Measurements from ENCODE around the gene PCDHA3. TPM values are rescaled to one million over a fixed set of nuclear protein-coding genes. Genes with fewer than 3 reads are reported as not detected.

Gene PCDHA3
- total RNA-seq (2016; rRNA removed; fragmentation: Illumina TruSeq; extraction: Trizol) (not detected in 2 replicates), polyA plus RNA-seq (2011; rRNA removed) (not detected in 2 replicates), polyA minus RNA-seq (2011; rRNA and poly(A)+ RNA removed; ENCODE audit: low replicate concordance) (not detected in 2 replicates), Bru-seq, nascent RNA (not detected), BruChase-seq, experiment 1, labeled RNA remaining after a 6-hour chase (not detected), BruChase-seq, experiment 2, labeled RNA remaining after a 2-hour chase (percentile 13 among the genes with signal in this experiment)
- total RNA-seq (2016; cell fraction: cytosol; rRNA removed; fragmentation: Illumina TruSeq; extraction: Trizol; ENCODE audit: low read depth): not detected in 2 replicates
- not detected in 2 replicates for total RNA-seq (2016; cell fraction: insoluble cytoplasmic fraction; rRNA removed; fragmentation: Illumina TruSeq; extraction: Trizol)
- not detected in 2 replicates for total RNA-seq (2016; cell fraction: membrane; rRNA removed; fragmentation: Illumina TruSeq; extraction: Trizol)
- total RNA-seq (2016; cell fraction: nucleus; rRNA removed; fragmentation: Illumina TruSeq; extraction: Trizol): not detected in 2 replicates
- not detected in 2 replicates for polyA plus RNA-seq (2011; cell fraction: cytosol; rRNA removed)
- 0.05 TPM in 1 of 2 replicates, not detected in the other for polyA plus RNA-seq (2011; cell fraction: nucleus; rRNA removed)
- polyA plus RNA-seq (2012): not detected in 2 replicates
- polyA plus RNA-seq (2016; cell fraction: cytosol; fragmentation: Illumina TruSeq; extraction: Trizol; ENCODE audit: low read depth): not detected in 2 replicates
- polyA plus RNA-seq (2016; cell fraction: insoluble cytoplasmic fraction; fragmentation: Illumina TruSeq; extraction: Trizol; ENCODE audit: low read depth): not detected in 2 replicates
- not detected in 2 replicates for polyA plus RNA-seq (2016; cell fraction: membrane; fragmentation: Illumina TruSeq; extraction: Trizol; ENCODE audit: low read depth)
- not detected in 2 replicates for polyA plus RNA-seq (2016; cell fraction: nucleus; fragmentation: Illumina TruSeq; extraction: Trizol; ENCODE audit: insufficient read depth, low read depth)
- polyA minus RNA-seq (2011; cell fraction: cytosol; rRNA and poly(A)+ RNA removed): not detected in 2 replicates
- polyA minus RNA-seq (2011; cell fraction: nucleus; rRNA and poly(A)+ RNA removed): 0.13 TPM in 1 of 2 replicates, not detected in the other
- long read RNA-seq, experiment 1: 0 reads
- long read RNA-seq, experiment 2: 0 reads

- no peak for ATAC-seq
- CTCF ChIA-PET (ENCODE audit: low intra/inter-chr PET ratio, low total read pairs): no interaction called here
- BruUV-seq (replicated peaks): no TSS peak
Measured at GRCh38 chr5:140800816-140801493, at the start of gene PCDHA3. PCDHA3 (plus strand) TSS chr5:140801057.

More at GRCh38 chr5:140800816-140801493, at the start of gene PCDHA3:
- Histone ChIP-seq H3K79me2 (ENCODE audit: insufficient read depth, low read length) (no peaks in the 10 kb centered on the region), H3K36me3 (replicated peaks in 1 of 2; ENCODE audit: control insufficient read depth in 1 of 2, insufficient read depth in 2 of 2, low read length in 2 of 2) (no peaks in the 10 kb centered on the region), H3K4me3 (replicated peaks in 1 of 3; ENCODE audit: insufficient read depth in 1 of 3, low read depth in 2 of 3, low read length in 3 of 3) (no peak within 1 kb of the TSS), H4K20me1 (ENCODE audit: insufficient read depth, low read length) (no peaks in the 10 kb centered on the region), H3K4me2 (ENCODE audit: low read depth, low read length) (no peak within 1 kb of the TSS), H3K9ac (ENCODE audit: insufficient read depth, low read depth, low read length) (no peak within 1 kb of the TSS), H3K9me3 (ENCODE audit: low read length) (peaks cover 24% of the 10 kb centered on the region), H3K27ac (ENCODE audit: extremely low read length, insufficient read depth, low read length) (no peak within 1 kb of the TSS), H3K27me3 (ENCODE audit: control insufficient read depth in 1 of 2, insufficient read depth in 2 of 2, low read length in 2 of 2) (no peaks in the 10 kb centered on the region), H2AFZ (ENCODE audit: low read length) (no peak within 1 kb of the TSS), H3K4me1 (ENCODE audit: insufficient read depth, low read length) (no peaks in the 10 kb centered on the region)
- TF ChIP-seq PPARG (CRISPR knock-in tag; conservative IDR thresholded peaks at IDR 0.05): no peak
- TF ChIP-seq FOXC1 (CRISPR knock-in tag; IDR thresholded peaks at IDR 0.05; ENCODE audit: borderline replicate concordance): no peak
- TF ChIP-seq NFE2L1 (CRISPR knock-in tag; IDR thresholded peaks at IDR 0.05; ENCODE audit: borderline replicate concordance): no peak
- TF ChIP-seq, protein P1, sequence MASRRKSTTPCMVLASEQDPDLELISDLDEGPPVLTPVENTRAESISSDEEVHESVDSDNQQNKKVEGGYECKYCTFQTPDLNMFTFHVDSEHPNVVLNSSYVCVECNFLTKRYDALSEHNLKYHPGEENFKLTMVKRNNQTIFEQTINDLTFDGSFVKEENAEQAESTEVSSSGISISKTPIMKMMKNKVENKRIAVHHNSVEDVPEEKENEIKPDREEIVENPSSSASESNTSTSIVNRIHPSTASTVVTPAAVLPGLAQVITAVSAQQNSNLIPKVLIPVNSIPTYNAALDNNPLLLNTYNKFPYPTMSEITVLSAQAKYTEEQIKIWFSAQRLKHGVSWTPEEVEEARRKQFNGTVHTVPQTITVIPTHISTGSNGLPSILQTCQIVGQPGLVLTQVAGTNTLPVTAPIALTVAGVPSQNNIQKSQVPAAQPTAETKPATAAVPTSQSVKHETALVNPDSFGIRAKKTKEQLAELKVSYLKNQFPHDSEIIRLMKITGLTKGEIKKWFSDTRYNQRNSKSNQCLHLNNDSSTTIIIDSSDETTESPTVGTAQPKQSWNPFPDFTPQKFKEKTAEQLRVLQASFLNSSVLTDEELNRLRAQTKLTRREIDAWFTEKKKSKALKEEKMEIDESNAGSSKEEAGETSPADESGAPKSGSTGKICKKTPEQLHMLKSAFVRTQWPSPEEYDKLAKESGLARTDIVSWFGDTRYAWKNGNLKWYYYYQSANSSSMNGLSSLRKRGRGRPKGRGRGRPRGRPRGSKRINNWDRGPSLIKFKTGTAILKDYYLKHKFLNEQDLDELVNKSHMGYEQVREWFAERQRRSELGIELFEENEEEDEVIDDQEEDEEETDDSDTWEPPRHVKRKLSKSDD (CRISPR knock-in tag; IDR thresholded peaks at IDR 0.05; ENCODE audit: low read depth): no peak
- TF ChIP-seq RBFOX2 (IDR thresholded peaks at IDR 0.05; ENCODE audit: low read depth, low read length): no peak
- TF ChIP-seq, protein P2, sequence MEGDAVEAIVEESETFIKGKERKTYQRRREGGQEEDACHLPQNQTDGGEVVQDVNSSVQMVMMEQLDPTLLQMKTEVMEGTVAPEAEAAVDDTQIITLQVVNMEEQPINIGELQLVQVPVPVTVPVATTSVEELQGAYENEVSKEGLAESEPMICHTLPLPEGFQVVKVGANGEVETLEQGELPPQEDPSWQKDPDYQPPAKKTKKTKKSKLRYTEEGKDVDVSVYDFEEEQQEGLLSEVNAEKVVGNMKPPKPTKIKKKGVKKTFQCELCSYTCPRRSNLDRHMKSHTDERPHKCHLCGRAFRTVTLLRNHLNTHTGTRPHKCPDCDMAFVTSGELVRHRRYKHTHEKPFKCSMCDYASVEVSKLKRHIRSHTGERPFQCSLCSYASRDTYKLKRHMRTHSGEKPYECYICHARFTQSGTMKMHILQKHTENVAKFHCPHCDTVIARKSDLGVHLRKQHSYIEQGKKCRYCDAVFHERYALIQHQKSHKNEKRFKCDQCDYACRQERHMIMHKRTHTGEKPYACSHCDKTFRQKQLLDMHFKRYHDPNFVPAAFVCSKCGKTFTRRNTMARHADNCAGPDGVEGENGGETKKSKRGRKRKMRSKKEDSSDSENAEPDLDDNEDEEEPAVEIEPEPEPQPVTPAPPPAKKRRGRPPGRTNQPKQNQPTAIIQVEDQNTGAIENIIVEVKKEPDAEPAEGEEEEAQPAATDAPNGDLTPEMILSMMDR (CRISPR knock-in tag; IDR thresholded peaks at IDR 0.05): peak; percentile 35
- no peak for TF ChIP-seq ZNF44 (CRISPR knock-in tag; IDR thresholded peaks at IDR 0.05)
- TF ChIP-seq SALL2 (CRISPR knock-in tag; IDR thresholded peaks at IDR 0.05): no peak
- intact Hi-C loops (cut with micrococcal nuclease; ENCODE audit: unreplicated experiment) (no loop called here), in situ Hi-C loops (cut with HindIII; ENCODE audit: extremely low pct_ligation_motif_present, low pct_unique_long_range_greater_than_20kb) (no loop called here)
- POLR2A ChIA-PET: no interaction called here
- DNase-seq (ENCODE audit: low spot score) (peak; percentile 9), FAIRE-seq (peak; percentile 42)
- WGBS (ENCODE audit: low lambda C conversion rate): 65% methylated on average over 29 of the region's 29 CpGs
